ENCODE measurements around the gene ZFR.
"Not testable (repeated sequence)": the region's sequence is repeated elsewhere in the genome, so short reads cannot be mapped to it uniquely, and the experiment has no call there.

ZFR gene

DNA sequence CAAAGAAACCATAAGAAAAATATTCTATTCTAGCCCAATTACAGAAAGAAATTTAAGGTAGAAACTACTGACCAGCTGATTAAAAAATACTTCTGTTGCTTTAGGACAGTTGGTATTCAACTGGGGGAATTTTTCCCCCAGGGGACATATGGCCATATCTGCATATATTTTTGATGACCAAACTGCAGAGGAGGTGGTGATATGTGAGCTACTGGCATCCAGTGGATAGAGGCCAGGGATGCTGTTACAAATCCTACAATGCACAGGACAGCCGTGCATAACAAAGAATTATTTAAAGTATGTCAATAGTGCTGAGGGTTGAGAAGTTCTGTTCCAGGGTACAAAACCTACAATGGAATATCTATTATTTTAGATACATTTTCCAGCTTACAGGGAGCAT, 24.0 kb downstream of the ZFR start:
- no peak for DNase-seq
- Histone ChIP-seq H3K4me3 (ENCODE audit: insufficient read depth, low read depth, low read length, poor library complexity, severe bottlenecking) (no peak overlapping the region), H3K27me3 (replicated peaks; ENCODE audit: control insufficient read depth, insufficient read depth, low read length, poor library complexity, severe bottlenecking) (no peaks in the 10 kb centered on the region), H3K4me1 (ENCODE audit: control insufficient read depth, insufficient read depth, low read length, poor library complexity, severe bottlenecking) (no peaks in the 10 kb centered on the region), H3K9me3 (ENCODE audit: control insufficient read depth, low read length) (no peaks in the 10 kb centered on the region), H3K27ac (ENCODE audit: insufficient read depth, low read length, poor library complexity, severe bottlenecking) (no peak overlapping the region), H3K36me3 (ENCODE audit: control insufficient read depth, insufficient read depth, low read length) (peaks cover 21% of the 10 kb centered on the region)

GRCh38 chr5:32419791-32420190, 24.7 kb downstream of the ZFR start:
- Histone ChIP-seq H3K4me3 (ENCODE audit: insufficient read depth, low read depth, low read length, poor library complexity, severe bottlenecking) (no peak overlapping the region), H3K9me3 (ENCODE audit: control insufficient read depth, low read length) (no peaks in the 10 kb centered on the region), H3K27ac (ENCODE audit: insufficient read depth, low read length, poor library complexity, severe bottlenecking) (no peak overlapping the region), H3K36me3 (ENCODE audit: control insufficient read depth, insufficient read depth, low read length) (peaks cover 27% of the 10 kb centered on the region), H3K4me1 (ENCODE audit: control insufficient read depth, insufficient read depth, low read length, poor library complexity, severe bottlenecking) (no peaks in the 10 kb centered on the region), H3K27me3 (replicated peaks; ENCODE audit: control insufficient read depth, insufficient read depth, low read length, poor library complexity, severe bottlenecking) (no peaks in the 10 kb centered on the region)
- DNase-seq = no peak

DNA sequence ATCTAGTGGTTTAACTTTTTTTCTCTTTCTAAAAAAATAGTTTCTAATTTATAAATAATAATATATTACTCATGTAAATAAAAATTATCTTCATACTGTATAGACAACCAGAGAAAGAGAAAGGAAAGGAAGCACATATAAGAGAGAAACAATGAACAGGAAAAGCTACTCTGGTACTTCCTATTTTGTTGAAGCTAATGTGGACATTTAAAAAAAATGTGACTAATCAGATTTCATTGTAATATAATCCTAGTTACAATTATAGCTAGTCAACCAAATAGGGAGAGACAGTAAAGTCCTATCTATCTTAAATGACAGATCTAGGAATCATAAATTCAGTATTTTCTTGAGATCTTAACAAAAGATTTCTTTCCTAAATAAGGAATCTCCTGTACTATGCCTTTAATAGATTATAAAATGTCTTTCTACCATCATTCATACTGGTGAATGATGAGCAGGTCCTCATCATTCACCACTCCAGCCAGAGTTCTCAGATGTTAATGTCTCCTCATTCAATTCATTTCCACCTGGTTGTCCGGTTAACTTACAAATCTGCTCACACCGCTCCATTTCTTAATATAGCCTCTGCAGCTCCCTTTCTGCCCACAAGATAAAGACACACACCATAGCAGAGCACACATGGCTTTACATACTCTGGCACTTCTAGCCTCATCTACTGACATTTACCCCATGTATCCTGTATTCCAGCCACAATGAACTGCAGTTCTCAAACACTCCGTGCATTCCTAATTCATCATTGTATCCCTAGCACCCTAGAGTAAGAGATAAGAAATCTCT, 30.9 kb downstream of the ZFR start:
- Histone ChIP-seq H3K27ac (ENCODE audit: insufficient read depth, low read length, poor library complexity, severe bottlenecking) (no peak overlapping the region), H3K9me3 (ENCODE audit: control insufficient read depth, low read length) (no peaks in the 10 kb centered on the region), H3K4me1 (ENCODE audit: control insufficient read depth, insufficient read depth, low read length, poor library complexity, severe bottlenecking) (no peaks in the 10 kb centered on the region), H3K36me3 (ENCODE audit: control insufficient read depth, insufficient read depth, low read length) (peaks cover 48% of the 10 kb centered on the region), H3K27me3 (replicated peaks; ENCODE audit: control insufficient read depth, insufficient read depth, low read length, poor library complexity, severe bottlenecking) (no peaks in the 10 kb centered on the region), H3K4me3 (ENCODE audit: insufficient read depth, low read depth, low read length, poor library complexity, severe bottlenecking) (no peak overlapping the region)
- DNase-seq = no peak

DNA sequence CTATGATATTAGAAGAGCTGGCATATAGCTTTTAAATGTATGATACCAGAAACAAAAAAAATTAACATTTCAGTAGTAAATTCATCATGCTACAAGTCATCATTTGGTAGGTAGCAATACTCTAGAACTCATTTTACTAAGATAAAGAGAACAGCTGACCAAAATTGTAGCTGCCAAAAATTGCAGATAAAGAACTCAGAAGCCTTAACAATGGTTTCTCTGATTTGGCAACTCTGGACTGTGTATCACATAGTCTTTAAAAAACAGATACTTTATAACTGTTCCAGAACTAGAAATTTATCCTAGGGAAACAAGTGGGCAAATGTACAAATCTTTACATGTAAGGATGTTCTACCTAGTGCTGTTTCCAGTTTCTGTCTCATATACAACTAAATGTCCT, 33.9 kb downstream of the ZFR start:
- Histone ChIP-seq H3K9me3 (ENCODE audit: control insufficient read depth, low read length) (no peaks in the 10 kb centered on the region), H3K4me1 (ENCODE audit: control insufficient read depth, insufficient read depth, low read length, poor library complexity, severe bottlenecking) (no peaks in the 10 kb centered on the region), H3K27me3 (replicated peaks; ENCODE audit: control insufficient read depth, insufficient read depth, low read length, poor library complexity, severe bottlenecking) (no peaks in the 10 kb centered on the region), H3K36me3 (ENCODE audit: control insufficient read depth, insufficient read depth, low read length) (peaks cover 56% of the 10 kb centered on the region), H3K4me3 (ENCODE audit: insufficient read depth, low read depth, low read length, poor library complexity, severe bottlenecking) (no peak overlapping the region), H3K27ac (ENCODE audit: insufficient read depth, low read length, poor library complexity, severe bottlenecking) (no peak overlapping the region)
- no peak for DNase-seq

DNA sequence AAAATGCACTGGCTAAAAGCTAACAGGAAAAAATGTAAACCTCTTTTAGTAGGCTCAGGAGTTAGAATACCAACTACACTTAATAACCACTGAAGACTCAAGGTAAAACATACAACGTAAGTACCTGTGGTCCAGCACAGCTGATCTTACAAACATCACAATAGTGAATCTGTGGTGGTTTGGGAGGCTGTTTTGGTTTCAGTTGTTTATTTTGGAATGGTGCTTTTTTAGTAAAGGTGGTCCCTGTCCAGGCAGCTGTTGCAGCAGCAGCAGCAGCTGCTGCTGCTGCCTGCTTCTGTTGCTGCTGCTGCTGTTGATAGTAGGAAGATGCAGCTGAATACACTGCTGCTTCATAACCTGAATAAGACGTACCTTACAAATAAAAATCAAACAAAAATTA, 37.9 kb downstream of the ZFR start:
- Histone ChIP-seq H3K27ac (ENCODE audit: insufficient read depth, low read length, poor library complexity, severe bottlenecking) (no peak overlapping the region), H3K9me3 (ENCODE audit: control insufficient read depth, low read length) (no peaks in the 10 kb centered on the region), H3K27me3 (replicated peaks; ENCODE audit: control insufficient read depth, insufficient read depth, low read length, poor library complexity, severe bottlenecking) (no peaks in the 10 kb centered on the region), H3K36me3 (ENCODE audit: control insufficient read depth, insufficient read depth, low read length) (peaks cover 75% of the 10 kb centered on the region), H3K4me3 (ENCODE audit: insufficient read depth, low read depth, low read length, poor library complexity, severe bottlenecking) (no peak overlapping the region), H3K4me1 (ENCODE audit: control insufficient read depth, insufficient read depth, low read length, poor library complexity, severe bottlenecking) (no peaks in the 10 kb centered on the region)
- DNase-seq = no peak

DNA sequence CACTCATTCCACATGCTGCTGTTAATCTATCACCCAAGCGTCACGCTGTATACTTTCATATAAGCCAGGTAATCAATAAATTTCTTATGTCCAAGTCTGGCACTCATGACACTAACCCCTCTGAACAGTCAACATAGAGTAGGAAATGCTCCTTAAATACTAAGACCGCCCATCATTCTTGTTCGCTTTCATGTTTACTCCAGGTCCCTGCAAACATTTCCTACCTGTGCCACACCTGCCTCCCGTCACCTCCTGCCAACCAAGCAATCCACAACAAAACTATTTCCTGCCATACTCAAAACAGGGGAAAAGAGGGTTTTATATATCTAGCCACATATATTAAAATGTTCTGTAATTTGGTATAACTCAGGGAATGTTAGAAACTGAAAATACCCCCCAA, 39.0 kb downstream of the ZFR start:
- Histone ChIP-seq H3K9me3 (ENCODE audit: control insufficient read depth, low read length) (no peaks in the 10 kb centered on the region), H3K4me1 (ENCODE audit: control insufficient read depth, insufficient read depth, low read length, poor library complexity, severe bottlenecking) (no peaks in the 10 kb centered on the region), H3K27ac (ENCODE audit: insufficient read depth, low read length, poor library complexity, severe bottlenecking) (no peak overlapping the region), H3K36me3 (ENCODE audit: control insufficient read depth, insufficient read depth, low read length) (peaks cover 81% of the 10 kb centered on the region), H3K27me3 (replicated peaks; ENCODE audit: control insufficient read depth, insufficient read depth, low read length, poor library complexity, severe bottlenecking) (no peaks in the 10 kb centered on the region), H3K4me3 (ENCODE audit: insufficient read depth, low read depth, low read length, poor library complexity, severe bottlenecking) (no peak overlapping the region)
- DNase-seq = no peak

GRCh38 chr5:32403760-32404159, 40.8 kb downstream of the ZFR start:
- Histone ChIP-seq H3K9me3 (ENCODE audit: control insufficient read depth, low read length) (no peaks in the 10 kb centered on the region), H3K4me3 (ENCODE audit: insufficient read depth, low read depth, low read length, poor library complexity, severe bottlenecking) (no peak overlapping the region), H3K27me3 (replicated peaks; ENCODE audit: control insufficient read depth, insufficient read depth, low read length, poor library complexity, severe bottlenecking) (no peaks in the 10 kb centered on the region), H3K36me3 (ENCODE audit: control insufficient read depth, insufficient read depth, low read length) (peaks cover 75% of the 10 kb centered on the region), H3K4me1 (ENCODE audit: control insufficient read depth, insufficient read depth, low read length, poor library complexity, severe bottlenecking) (no peaks in the 10 kb centered on the region), H3K27ac (ENCODE audit: insufficient read depth, low read length, poor library complexity, severe bottlenecking) (no peak overlapping the region)
- no peak for DNase-seq

- no peak for DNase-seq
- no peaks in the 10 kb centered on the region for H3K4me1 ChIP-seq (ENCODE audit: control insufficient read depth, insufficient read depth, low read length, poor library complexity, severe bottlenecking)
- H3K27me3 ChIP-seq (replicated peaks; ENCODE audit: control insufficient read depth, insufficient read depth, low read length, poor library complexity, severe bottlenecking) = no peaks in the 10 kb centered on the region
- peaks cover 78% of the 10 kb centered on the region for H3K36me3 ChIP-seq (ENCODE audit: control insufficient read depth, insufficient read depth, low read length)
- no peak overlapping the region for H3K4me3 ChIP-seq (ENCODE audit: insufficient read depth, low read depth, low read length, poor library complexity, severe bottlenecking)
- H3K9me3 ChIP-seq (ENCODE audit: control insufficient read depth, low read length) = no peaks in the 10 kb centered on the region
- H3K27ac ChIP-seq (ENCODE audit: insufficient read depth, low read length, poor library complexity, severe bottlenecking) = no peak overlapping the region
Observed at GRCh38 chr5:32400401-32400800, 44.1 kb downstream of the ZFR start.

GRCh38 chr5:32398754-32399153, 45.8 kb downstream of the ZFR start:
- not testable (repeated sequence) for H3K27me3 ChIP-seq (replicated peaks; ENCODE audit: control insufficient read depth, insufficient read depth, low read length, poor library complexity, severe bottlenecking); H3K9me3 ChIP-seq (ENCODE audit: control insufficient read depth, low read length); DNase-seq; H3K27ac ChIP-seq (ENCODE audit: insufficient read depth, low read length, poor library complexity, severe bottlenecking); H3K4me1 ChIP-seq (ENCODE audit: control insufficient read depth, insufficient read depth, low read length, poor library complexity, severe bottlenecking); H3K4me3 ChIP-seq (ENCODE audit: insufficient read depth, low read depth, low read length, poor library complexity, severe bottlenecking)
- peaks cover 76% of the 10 kb centered on the region for H3K36me3 ChIP-seq (ENCODE audit: control insufficient read depth, insufficient read depth, low read length)

DNA sequence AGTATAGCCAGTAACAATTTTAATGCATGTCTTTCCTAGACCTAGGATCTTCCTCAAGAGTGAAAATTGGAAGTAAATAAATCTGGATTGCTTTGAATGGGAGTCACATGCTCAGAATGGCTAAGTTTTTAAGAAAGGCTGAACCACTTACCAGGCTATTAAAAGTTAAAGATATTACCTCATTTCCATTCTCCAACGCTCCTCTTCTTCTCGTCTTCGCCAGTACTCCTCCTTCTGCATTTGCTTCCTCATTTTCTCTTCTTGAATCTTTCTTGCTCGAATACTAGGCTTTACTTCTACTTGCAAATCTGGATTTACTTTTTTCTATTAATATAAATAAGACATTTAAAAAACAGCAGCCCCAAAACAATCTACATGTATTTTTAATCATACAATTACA, 49.6 kb downstream of the ZFR start:
- H3K9me3 ChIP-seq (ENCODE audit: control insufficient read depth, low read length) = no peaks in the 10 kb centered on the region

More for the DNA sequence above, 49.6 kb downstream of the ZFR start:
- no peaks in the 10 kb centered on the region for H3K4me1 ChIP-seq (ENCODE audit: control insufficient read depth, insufficient read depth, low read length, poor library complexity, severe bottlenecking)
- H3K27ac ChIP-seq (ENCODE audit: insufficient read depth, low read length, poor library complexity, severe bottlenecking) = no peak overlapping the region
- no peaks in the 10 kb centered on the region for H3K27me3 ChIP-seq (replicated peaks; ENCODE audit: control insufficient read depth, insufficient read depth, low read length, poor library complexity, severe bottlenecking)
- no peak overlapping the region for H3K4me3 ChIP-seq (ENCODE audit: insufficient read depth, low read depth, low read length, poor library complexity, severe bottlenecking)
- no peak for DNase-seq
- H3K36me3 ChIP-seq (ENCODE audit: control insufficient read depth, insufficient read depth, low read length) = peaks cover 53% of the 10 kb centered on the region

Measured in effector memory CD4-positive, alpha-beta T cell (primary cell).